HS-27A (cell line): ENCODE results near the gene LMO2.
A peak's percentile ranks its signal among the peaks of the same experiment; 100 is the strongest.
"Not testable (repeated sequence)": the region's sequence is repeated elsewhere in the genome, so short reads cannot be mapped to it uniquely, and the experiment has no call there.

Experiments
- DNase-seq: peaks from one replicate; pipeline ENCODE4 v3.0.0-alpha.2; 2012; ENCODE audit warnings: low read depth, missing footprints

LMO2 gene

DNA sequence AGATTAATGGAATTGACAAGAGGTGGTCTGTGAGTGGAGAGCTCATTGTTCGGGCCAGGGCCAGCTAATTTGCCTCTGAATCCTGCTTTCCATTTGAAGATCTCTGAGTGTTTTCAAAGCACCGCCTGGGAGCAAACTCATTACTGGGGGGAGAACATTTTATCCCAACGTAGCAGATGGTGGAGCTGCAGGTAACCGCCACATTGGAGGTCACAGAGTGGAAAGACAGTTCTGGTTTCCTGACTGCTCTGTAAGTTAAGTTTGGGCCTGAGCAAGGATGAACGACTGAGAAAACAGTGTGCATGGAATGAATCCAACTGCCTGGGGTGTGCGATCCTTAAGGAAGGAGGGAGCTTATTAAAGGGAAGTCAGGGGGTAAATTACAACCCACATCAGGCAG lies 30.5 kb downstream of the LMO2 start:
- DNase-seq: no peak

DNA sequence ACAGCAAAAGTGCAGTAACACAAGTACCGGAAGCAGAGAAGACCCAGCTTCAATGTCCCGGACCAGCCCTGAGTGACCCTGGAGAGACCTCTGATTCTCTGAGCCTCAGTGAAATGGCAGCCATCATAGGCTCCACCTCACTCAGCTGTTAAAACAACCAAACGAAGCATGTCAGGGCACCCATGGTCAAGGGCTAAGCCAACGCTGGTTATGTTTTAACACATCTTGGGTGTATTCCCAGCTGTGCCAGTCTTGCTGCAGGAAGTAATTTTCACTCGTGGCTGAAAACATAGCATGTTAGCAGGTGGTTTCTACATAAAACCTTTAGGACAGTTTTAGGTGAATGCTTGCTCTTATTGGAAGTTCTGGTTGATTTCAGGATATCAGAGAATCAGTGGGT lies 30.9 kb downstream of the LMO2 start:
- no peak for DNase-seq

DNA sequence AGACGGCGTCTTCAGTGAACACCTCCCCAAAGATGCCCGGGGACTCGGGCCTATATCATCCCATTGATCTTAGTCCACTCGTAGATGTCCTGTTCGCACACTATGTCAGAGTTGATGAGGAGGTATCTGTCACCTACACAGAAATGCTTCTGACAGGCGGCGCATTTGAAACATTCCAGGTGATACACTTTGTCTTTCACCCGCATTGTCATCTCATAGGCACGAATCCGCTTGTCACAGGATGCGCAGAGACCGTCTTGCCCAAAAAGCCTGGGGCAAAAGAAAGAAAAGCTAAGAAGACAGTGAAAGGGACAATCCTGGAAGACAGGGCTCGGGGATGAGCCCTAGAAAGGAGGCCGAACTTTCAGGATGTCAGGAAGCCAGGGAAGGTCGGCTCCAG lies 32.6 kb downstream of the LMO2 start:
- no peak for DNase-seq

DNA sequence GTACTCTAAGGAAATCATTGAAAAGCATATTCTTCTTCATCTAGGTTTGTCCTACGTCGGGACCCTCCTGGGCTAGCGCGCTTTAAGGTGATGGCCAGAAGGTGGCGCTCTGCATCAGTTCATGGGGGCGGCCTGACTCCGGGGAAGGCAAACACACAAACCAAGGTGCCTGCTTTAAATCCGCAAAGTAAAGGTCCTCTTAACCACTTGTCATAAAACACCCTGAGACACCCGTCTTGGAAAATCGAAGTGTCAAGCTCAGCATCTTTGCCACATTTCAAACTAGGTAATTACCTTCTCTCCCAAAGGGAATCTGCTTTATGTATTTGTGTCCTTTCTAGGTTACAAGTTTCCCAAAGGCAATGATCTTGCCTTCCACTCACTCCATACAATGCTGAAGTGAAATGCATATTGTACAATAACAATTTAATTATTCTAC lies 33.9 kb downstream of the LMO2 start:
- DNase-seq: peak; percentile 33

DNA sequence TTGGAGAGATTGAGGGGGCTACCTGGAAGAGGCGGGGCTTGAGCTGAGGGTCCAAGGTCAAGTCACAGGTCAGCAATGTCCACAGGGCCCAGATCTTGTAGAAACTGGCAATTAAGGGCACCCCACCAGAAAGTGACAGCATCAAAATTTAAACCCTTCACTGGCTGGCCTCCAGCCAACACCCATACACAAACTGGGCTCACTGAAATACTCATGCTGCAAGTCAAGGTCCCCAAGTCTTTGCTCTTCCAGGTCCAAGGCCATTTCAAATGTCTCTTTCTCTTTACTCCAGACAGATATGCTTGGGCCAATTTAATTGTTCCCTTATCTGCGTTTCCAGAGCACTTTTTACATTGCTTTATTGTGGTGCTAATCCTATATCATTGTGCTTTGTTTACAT lies 36.4 kb downstream of the LMO2 start:
- DNase-seq: no peak

DNA sequence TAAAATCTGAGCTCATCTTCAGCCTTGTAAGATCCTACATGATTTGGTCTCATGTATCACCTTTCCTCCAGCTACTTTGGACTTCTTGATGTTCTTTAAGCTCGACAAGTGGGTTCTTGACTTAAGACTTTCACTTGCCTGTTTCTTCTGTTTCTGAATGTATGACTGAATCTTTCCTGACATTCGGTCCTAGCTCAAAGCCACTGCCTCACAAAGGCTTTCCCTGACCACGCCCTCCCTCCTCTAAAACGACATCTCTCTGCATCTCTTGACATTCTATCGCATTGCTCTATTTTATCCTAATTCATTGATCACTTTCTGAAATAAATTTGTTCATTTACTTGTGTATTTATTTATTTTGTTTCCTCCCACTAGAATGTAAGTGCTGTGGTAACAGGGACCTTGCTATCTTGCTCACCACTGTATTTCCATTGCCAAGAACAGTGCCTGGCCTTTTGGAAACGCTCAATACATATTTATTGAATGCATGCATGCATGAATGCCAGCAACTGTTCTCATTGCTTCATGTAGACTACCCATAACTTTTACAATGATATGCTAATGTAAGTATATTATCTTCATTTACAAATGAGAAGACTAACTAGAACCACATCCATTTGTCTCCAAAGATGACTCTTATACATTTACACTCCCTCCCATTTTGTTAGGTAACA lies 43.0 kb downstream of the LMO2 start:
- no peak for DNase-seq

DNA sequence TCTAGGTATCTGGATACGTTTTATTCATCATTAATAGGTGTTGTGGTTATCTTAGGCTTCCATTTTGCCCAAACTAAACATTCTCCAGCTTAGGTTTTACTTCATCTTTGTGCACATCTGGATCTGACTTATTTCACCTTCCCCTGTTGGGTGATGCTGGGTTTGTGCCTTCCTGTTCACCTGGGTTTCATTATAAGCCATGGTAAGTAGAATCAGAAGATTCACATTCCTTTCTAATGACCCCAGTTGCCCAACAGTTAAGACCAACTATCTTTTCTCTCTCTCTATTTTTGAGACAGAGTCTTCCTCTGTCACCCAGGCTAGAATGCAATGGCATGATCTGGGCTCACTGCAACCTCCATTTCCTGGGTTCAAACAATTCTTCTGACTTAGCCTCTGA lies 44.6 kb downstream of the LMO2 start:
- no peak for DNase-seq

DNA sequence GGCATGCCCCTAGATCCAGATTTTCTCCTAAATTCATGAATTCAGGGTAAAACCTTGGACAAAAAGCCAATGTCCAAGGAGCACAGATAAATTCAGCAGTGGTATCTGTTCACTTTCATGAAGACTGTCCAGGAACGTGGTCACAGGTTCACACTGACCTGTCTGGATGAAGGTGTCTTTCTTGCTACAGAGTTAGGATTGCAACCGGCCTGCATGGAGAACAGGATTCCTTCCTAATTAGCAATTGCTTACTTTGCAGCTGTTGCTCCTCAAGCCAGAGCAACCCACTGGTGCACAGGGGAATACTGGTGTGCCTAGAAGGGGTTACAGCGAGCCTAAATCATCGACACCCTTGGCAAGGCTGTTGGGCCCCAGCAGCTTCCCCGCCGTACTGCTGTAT lies 47.6 kb downstream of the LMO2 start:
- no peak for DNase-seq

DNA sequence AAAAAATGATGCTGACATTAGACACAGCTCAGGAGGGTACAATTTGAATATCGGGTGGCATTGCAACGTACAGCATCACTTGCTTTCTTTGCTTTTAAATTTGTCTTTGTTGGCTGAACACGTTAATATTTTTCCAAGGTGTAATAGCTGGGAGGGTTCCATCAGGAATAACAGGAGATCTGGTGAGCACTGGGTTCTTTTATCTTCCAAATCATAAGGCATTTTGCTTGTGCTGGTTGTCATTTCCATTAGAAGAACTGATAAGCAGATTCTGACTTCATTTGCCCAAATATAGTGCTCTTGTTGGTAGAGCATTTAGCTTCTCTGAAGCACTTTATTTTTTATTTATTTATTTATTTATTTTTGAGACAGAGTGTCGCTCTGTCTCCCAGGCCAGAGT lies 48.9 kb downstream of the LMO2 start:
- no peak for DNase-seq

DNA sequence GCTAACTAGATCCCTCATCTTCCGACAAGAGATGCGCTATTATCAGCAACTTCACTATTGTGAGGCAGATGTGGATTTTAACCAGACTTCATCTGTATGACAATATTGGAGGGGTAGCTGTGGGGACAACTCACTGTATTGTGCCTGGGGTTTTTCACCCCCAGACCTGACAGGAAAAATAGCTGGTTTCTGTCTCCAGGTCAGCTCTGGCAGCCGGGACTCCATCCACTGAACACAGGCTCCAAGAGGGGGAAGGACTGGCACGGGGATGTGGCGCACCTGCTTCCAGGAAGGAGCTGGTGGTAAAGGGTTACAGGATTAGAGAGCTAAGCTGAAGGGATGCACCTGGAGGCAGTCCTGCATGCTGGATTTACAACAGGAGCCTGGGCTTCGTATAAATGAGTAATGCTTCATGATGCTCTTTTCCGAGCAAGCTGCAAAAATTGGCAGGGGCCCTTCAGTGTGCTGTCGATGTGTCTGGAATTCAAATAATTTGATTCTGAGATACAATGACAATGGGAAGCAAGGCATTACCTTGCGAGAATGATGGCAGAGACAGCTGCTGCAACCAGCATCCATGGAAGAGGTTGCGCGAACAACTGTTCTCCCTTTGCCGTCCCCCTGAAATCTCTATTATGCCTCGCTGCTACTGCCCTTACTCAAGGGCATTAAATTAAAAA lies 49.5 kb downstream of the LMO2 start:
- DNase-seq: no peak

DNA sequence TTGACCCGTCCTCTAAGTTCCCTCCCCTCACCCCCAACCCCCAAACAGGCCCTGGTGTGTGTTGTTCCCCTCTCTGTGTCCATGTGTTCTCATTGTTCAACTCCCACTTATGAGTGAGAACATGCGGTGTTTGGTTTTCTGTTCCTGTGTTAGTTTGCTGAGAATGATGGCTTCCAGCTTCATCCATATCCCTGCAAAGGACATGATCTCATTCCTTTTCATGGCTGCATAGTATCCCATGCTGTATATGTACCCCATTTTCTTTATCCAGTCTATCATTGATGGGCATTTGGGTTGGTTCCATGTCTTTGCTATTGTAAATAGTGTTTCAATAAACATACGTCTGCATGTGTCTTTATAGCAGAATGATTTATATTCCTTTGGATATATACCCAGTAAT lies 53.6 kb downstream of the LMO2 start:
- DNase-seq: not testable (repeated sequence)

DNA sequence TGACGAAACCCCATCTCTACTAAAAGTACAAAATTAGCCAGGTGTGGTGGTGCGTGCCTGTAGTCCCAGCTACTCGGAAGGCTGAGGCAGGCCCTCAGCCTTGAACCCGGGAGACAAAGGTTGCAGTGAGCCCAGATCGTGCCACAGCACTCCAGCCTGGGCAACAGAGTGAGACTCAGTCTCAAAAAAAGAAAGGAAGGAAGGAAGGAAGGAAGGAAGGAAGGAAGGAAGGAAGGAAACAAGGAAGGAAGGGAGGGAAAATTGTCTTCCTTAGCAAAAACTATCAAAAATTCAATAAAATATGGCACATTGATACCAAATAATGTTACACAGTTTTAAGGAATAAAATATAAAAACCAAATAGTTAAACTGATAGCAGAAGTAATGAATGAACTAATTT lies 54.5 kb downstream of the LMO2 start:
- not testable (repeated sequence) for DNase-seq

DNA sequence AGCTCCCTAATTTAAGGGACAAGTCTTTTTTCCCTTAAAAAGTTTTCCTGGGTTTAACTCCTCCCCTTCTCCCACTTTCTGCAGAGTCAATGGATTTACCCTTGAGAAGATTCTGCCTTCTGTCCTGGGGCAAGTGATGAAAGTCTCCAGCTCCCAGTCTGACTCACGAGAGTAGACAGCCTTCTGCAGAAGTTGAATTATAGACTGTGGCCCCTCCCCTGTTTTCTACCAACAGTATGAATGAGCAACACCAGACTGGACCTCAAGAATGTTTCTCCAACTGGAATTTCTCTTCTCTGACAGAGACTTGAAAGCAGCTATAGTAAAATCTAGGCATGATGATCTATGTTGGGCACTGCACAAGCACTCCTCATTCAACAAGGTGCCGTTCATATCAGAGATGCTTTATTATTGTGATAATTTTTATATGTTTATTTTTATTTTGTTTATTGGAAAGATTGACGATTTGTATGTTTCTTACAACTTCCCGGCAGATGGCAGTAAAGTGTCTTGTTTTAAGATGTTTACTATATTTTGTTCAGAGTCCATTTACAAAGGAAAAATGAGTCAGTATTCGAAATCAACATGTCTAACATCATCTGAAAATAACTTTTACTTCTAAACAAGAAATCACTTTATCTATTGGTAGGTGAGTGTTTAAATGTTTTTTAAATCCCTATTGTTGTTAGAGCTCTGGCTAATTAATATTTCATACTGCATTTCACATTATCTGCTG lies 56.6 kb downstream of the LMO2 start:
- DNase-seq: peak; percentile 14

DNA sequence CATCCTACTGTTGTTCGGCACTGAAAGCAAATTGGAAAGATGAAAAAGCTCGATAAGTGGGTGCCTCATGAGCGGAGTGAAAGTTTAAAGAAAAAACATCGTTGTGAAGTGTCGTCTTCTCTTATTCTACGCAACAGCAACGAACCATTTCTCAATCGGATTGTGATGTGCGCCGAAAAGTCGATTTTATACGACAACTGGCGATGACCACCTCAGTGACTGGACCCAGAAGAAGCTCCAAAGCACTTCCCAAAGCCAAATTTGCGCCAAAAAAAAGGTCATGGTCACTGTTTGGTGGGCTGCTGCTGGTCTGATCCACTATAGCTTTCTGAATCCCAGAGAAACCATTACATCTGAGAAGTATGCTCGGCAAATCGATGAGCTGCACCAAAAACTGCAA lies 59.2 kb downstream of the LMO2 start:
- DNase-seq: no peak

DNA sequence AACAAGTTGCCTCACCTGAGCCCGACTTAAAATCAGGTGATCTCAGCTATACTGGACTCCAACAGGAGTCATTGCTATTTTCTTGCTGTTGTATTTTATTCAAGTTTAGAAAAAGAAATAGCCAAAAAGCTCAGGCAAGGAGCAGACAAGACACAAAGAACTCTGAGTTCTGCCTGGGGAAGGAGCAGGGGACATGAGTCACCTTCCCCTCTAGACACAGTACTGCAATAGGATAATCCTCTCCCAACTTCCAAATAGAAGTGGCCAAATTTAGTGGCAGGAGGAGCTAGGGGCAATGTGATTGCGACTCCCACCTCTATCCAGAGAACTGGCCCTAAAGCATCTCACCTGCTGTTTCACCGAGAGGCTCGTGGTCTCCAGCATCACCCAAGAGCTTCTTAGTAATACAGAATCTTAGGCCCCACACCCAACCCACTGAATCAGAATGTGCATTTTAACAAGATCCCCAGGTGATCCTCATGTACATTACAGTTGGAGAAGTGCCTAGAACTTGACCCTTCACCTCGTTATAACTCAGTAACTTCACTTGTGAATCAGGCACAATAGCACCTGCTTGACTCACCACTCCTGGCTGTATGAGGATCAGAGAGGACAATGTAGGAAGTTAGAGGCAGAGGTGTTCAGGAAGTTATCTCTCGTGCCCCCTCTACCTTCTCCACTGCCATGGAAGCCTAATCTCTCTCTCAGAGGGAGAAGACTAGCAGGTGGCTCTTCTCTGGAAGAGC lies 60.8 kb downstream of the LMO2 start:
- DNase-seq: no peak

DNA sequence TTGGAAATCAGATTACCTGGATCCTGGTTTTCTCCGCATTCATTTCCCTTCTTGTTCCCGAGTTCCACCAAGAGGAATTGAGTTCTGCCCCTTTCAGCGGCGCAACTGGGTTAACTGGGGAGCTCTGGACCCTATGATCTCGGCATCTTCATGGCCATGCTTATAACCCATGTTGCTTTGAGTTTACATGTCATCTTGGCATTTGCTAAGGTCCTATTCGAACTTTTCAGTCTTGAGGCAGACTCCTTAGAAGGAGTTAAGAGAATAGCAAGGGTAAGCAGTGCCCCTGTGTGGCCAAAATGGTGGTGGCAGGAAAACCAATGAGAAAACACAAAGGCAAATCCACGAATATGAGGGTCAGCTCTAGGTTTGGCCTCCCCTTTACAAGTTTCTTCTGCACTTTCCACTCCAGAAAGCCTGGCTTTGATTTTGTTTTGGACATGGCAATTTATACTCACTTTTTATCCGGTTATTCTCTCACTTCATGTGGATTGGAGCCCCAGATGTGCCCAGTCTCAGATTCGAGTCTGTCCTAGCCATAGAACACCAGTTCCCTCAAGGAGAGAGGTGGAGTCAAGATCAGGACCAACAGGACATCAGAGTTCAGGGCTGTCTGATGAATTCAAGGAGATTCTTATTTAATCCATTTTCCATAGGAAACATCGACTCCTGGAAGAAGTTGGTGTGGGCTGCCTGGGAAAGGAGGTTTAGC lies 62.3 kb downstream of the LMO2 start:
- peak; percentile 54 for DNase-seq

DNA sequence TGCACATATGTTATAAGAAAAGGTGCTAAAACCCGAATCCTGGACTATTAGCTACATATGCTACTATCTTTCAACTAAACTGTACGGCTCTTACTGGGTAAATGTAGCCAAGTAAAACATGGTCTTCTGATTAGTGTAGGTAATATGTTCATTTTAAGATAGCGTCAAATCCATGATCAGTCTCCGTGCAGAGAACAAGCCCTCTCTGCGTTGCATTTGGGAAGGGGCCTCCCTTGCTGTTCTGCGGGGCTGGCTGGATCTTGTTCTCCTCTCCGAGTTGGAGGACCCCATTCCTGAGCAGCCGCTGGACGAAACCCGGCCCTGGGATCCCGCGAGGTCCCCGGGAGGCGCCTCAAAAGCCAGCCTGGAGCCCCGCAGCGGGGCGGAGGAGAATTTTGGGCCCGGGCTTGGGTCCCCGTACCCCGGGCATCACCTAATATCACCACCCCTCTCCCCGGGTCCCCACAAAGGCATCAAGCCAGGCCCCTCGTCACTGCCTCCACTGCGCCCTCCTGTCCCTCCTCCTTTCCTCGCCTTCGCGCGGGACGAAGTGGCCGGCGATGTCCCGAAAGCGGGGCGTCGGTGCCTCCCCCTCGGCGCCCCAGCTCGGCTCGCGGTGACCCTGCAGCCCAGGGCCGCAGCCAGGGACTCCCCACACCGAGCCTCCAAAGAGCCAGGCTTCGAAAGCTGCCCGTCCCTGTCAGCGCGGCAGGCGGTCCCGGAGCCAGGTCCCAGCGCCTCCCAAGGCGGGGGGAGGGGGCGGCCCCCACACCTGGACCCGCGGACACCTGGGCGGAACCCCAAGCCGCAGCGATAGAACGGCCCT lies 63.1 kb downstream of the LMO2 start:
- no peak for DNase-seq

DNA sequence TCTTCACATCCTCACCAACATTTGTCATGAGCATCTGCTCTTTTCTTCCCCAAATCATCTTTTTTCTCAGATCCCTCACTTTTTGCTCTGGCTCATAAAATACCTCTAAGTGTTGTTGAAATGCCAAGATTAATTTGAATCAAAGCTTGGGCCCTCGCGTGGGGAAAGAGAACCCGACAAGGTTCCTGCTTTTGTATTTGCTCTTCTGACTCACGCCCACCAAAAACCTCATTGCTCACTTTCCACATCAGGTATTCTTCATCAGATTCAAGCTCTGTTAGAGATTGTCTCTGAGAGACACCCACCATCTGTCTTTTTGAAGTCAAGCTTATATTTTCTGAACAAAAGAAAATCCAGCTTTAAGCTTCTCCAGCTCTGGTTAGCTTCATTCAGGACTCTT lies 64.7 kb downstream of the LMO2 start:
- DNase-seq: no peak

DNA sequence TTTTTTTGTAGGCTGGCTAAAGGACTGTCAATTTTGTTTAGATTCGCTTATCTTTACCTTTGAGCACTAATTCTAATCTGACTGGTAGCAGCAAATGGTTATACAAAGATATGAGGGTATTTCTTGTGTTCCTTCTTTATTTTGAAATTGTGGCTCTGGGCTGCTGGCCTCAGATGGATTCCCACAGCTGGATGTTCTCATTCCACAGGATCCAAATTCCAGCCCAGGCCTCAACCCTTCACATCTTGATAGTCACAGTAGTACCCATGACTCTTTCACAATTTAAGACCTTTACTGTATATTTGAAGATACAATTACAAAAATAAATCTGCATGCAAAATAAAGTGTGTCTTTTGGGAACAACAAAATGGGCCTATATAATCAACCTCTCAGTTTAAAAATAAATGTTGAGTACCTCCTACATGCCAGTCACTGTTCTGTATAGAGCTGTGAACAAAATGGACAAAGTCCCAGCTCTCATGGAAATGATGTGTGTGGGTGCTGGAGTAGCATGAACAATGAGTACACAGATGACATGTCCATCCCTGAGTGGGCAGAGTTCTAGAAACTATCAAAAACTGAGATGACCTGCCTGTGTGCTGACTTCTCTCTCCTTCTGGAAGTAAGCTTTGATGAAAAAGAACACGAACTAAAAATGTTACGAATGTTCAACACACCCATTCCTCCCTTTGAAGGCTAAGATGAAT lies 65.9 kb downstream of the LMO2 start:
- no peak for DNase-seq

DNA sequence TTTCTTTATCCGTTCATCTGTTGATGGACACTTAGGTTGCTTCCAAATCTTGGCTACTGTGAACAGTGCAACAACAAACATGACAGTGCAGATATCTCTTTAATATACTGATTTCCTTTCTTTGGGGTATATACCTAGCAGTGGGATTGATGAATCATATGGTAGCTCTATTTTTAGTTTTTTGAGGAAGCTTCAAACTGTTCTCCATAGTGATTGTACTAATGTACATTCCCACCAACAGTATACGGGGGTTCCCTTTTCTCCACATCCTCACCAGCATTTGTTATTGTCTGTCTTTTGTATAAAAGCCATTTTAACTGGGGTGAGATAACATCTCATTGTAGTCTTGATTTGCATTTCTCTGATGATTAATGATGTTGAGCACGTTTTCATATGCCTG lies 68.9 kb downstream of the LMO2 start:
- not testable (repeated sequence) for DNase-seq
